Stimulated activated CD4-positive, alpha-beta T cell treated with anti-CD3 and anti-CD28 coated beads, TNF-alpha, amount 100 ng/mL, for 24 hours (primary cell): ENCODE measurements around the gene FARP2.
"Not testable (repeated sequence)": the region's sequence is repeated elsewhere in the genome, so short reads cannot be mapped to it uniquely, and the experiment has no call there.

Experiments used
- DNase-seq, 3 experiments: peaks; one replicate each; pipeline ENCODE4 v3.0.0-alpha.2; 2020; ENCODE audit warnings: low read depth in 3 of 3

The FARP2 gene

GRCh38 chr2:241505086-241505780 lies 149.1 kb downstream of the FARP2 start:
- DNase-seq = no peak

GRCh38 chr2:241505781-241506201 lies 149.7 kb downstream of the FARP2 start:
- DNase-seq = no peak

- DNase-seq = not testable (repeated sequence)
These were observed 150.2 kb downstream of the FARP2 start for GRCh38 chr2:241506317-241506716.

GRCh38 chr2:241506793-241507429 lies 150.8 kb downstream of the FARP2 start:
- DNase-seq = no peak

GRCh38 chr2:241507430-241508239 lies 151.6 kb downstream of the FARP2 start:
- peak; percentile 4 to 22 (median 5) for DNase-seq

- DNase-seq = peak; percentile 95 to 98 (median 96)
These were observed 152.4 kb downstream of the FARP2 start, which contains the start of gene STK25 for GRCh38 chr2:241508240-241509154. STK25 (minus strand) TSS chr2:241508584; CDS start chr2:241508035, 549 bp downstream.

- no peak for DNase-seq
These were observed 153.2 kb downstream of the FARP2 start for GRCh38 chr2:241509155-241509784.

GRCh38 chr2:241511091-241511741 lies 155.1 kb downstream of the FARP2 start:
- no peak for DNase-seq

GRCh38 chr2:241514553-241514952 lies 158.5 kb downstream of the FARP2 start:
- DNase-seq = no peak

- DNase-seq = no peak
These were observed 159.1 kb downstream of the FARP2 start for GRCh38 chr2:241514986-241515737.

GRCh38 chr2:241516520-241516965 lies 160.5 kb downstream of the FARP2 start:
- DNase-seq = no peak

GRCh38 chr2:241517297-241517696 lies 161.2 kb downstream of the FARP2 start:
- DNase-seq = no peak

GRCh38 chr2:241519669-241520068 lies 163.6 kb downstream of the FARP2 start:
- no peak for DNase-seq

GRCh38 chr2:241522477-241522876 lies 166.4 kb downstream of the FARP2 start:
- DNase-seq = no peak

- not testable (repeated sequence) for DNase-seq
These were observed 170.0 kb downstream of the FARP2 start for GRCh38 chr2:241525818-241526780.

- no peak for DNase-seq
These were observed 174.5 kb downstream of the FARP2 start for GRCh38 chr2:241530571-241530970.

GRCh38 chr2:241531161-241531722 lies 175.2 kb downstream of the FARP2 start:
- no peak for DNase-seq

- DNase-seq = no peak
These were observed 176.1 kb downstream of the FARP2 start for GRCh38 chr2:241532168-241532567.
